ENCODE results near the gene PTPRT. TPM values are rescaled to one million over a fixed set of nuclear protein-coding genes. Genes with fewer than 3 reads are reported as not detected.

PTPRT gene
- total and polyA plus RNA-seq, 2 of the 13 experiments (the other 11 are each of a cell fraction or from before 2014, with no cell fraction given): under 0.01 to 0.09 TPM

DNA sequence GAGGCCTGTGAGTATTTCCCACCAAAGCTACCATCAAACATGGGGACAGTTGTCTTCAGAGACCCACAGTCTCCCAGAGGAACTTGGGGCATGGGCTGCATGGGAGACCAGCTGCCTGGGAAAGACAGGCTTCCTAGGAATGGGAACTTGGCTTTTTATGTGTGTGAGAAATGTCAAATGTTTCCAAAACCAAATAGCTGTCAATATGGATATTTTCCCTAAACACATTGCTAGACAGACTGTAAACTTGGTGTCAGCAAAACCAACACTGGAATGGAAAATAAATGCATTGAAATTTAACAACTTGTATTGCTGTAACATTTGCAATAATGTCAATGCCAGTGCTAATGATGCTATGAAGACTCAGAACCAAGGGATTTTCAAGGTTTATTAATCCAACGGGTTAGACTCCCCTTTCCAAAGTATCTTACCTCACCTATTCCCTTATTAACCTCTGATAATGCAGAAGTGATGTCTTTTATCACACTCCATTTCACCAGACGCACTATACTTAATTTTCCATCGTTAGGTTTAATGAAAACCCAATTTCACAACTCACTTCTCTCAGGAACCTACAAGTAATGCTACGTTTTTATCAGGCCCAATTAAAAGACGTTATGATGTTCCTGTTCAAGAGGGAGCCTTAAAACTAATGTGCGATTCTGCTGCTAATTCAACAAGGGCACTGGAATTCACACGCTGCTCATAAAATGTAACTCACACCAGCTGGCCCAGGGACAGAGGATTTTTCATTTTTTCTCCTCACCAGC, 1025.4 kb downstream of the PTPRT start:
- ATAC-seq: no peak
- H3K9ac ChIP-seq (ENCODE audit: insufficient read depth, low read depth, low read length): no peak overlapping the region
- H3K79me2 ChIP-seq (ENCODE audit: insufficient read depth, low read length): no peaks in the 10 kb centered on the region
- no peak for DNase-seq (ENCODE audit: low spot score)
- FAIRE-seq: peak; percentile 30
- ChIA-PET POLR2A (no interaction called here), CTCF (ENCODE audit: low intra/inter-chr PET ratio, low total read pairs) (no interaction called here)
- in situ Hi-C loops (cut with HindIII; ENCODE audit: extremely low pct_ligation_motif_present, low pct_unique_long_range_greater_than_20kb) (no loop called here), intact Hi-C loops (cut with micrococcal nuclease; ENCODE audit: unreplicated experiment) (no loop called here)
- H4K20me1 ChIP-seq (ENCODE audit: insufficient read depth, low read length): no peaks in the 10 kb centered on the region
- peak in 1 of 2 experiments; percentile 45; a peak in 2 of 4 replicates for TF ChIP-seq MAFK (conservative IDR thresholded peaks at IDR 0.05 in 1 of 2, IDR thresholded peaks at IDR 0.05 in 1 of 2; ENCODE audit: low read length in 2 of 2)
- TF ChIP-seq RELA (CRISPR knock-in tag; IDR thresholded peaks at IDR 0.05): no peak
- H2AFZ ChIP-seq (ENCODE audit: low read length): no peak overlapping the region
- 7% methylated on average over 7 of the region's 7 CpGs for WGBS (ENCODE audit: low lambda C conversion rate)
- H3K9me3 ChIP-seq (ENCODE audit: low read length): no peaks in the 10 kb centered on the region; the same call in 1 of the 2 replicates
- H3K36me3 ChIP-seq (replicated peaks in 1 of 2; ENCODE audit: control insufficient read depth in 1 of 2, insufficient read depth in 2 of 2, low read length in 2 of 2): no peaks in the 10 kb centered on the region
- BruUV-seq (replicated peaks): no TSS peak
- no peaks in the 10 kb centered on the region for H3K4me1 ChIP-seq (ENCODE audit: insufficient read depth, low read length)
- no peaks in the 10 kb centered on the region for H3K27me3 ChIP-seq (ENCODE audit: control insufficient read depth in 1 of 2, insufficient read depth in 2 of 2, low read length in 2 of 2)
- H3K4me3 ChIP-seq (replicated peaks in 1 of 3; ENCODE audit: insufficient read depth in 1 of 3, low read depth in 2 of 3, low read length in 3 of 3): no peak overlapping the region
- no peak overlapping the region for H3K4me2 ChIP-seq (ENCODE audit: low read depth, low read length)
- no peak overlapping the region for H3K27ac ChIP-seq (ENCODE audit: extremely low read length, insufficient read depth, low read length)

GRCh38 chr20:42161228-42161829, 1028.4 kb downstream of the PTPRT start:
- H3K9ac ChIP-seq (ENCODE audit: insufficient read depth, low read depth, low read length): no peak overlapping the region
- in situ Hi-C loops (cut with HindIII; ENCODE audit: extremely low pct_ligation_motif_present, low pct_unique_long_range_greater_than_20kb) (no loop called here), intact Hi-C loops (cut with micrococcal nuclease; ENCODE audit: unreplicated experiment) (no loop called here)
- no peaks in the 10 kb centered on the region; the same call in 1 of the 2 replicates for H3K9me3 ChIP-seq (ENCODE audit: low read length)
- ChIA-PET CTCF (ENCODE audit: low intra/inter-chr PET ratio, low total read pairs) (no interaction called here), POLR2A (no interaction called here)
- no peaks in the 10 kb centered on the region for H3K79me2 ChIP-seq (ENCODE audit: insufficient read depth, low read length)
- TF ChIP-seq ZNF878 (CRISPR knock-in tag; IDR thresholded peaks at IDR 0.05) (no peak), ZFP36L1 (CRISPR knock-in tag; IDR thresholded peaks at IDR 0.05) (no peak)
- TF ChIP-seq, protein P1, sequence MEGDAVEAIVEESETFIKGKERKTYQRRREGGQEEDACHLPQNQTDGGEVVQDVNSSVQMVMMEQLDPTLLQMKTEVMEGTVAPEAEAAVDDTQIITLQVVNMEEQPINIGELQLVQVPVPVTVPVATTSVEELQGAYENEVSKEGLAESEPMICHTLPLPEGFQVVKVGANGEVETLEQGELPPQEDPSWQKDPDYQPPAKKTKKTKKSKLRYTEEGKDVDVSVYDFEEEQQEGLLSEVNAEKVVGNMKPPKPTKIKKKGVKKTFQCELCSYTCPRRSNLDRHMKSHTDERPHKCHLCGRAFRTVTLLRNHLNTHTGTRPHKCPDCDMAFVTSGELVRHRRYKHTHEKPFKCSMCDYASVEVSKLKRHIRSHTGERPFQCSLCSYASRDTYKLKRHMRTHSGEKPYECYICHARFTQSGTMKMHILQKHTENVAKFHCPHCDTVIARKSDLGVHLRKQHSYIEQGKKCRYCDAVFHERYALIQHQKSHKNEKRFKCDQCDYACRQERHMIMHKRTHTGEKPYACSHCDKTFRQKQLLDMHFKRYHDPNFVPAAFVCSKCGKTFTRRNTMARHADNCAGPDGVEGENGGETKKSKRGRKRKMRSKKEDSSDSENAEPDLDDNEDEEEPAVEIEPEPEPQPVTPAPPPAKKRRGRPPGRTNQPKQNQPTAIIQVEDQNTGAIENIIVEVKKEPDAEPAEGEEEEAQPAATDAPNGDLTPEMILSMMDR (CRISPR knock-in tag; IDR thresholded peaks at IDR 0.05): peak; percentile 16; the same call in 1 of the 2 replicates
- no peak overlapping the region for H3K4me2 ChIP-seq (ENCODE audit: low read depth, low read length)
- DNase-seq (ENCODE audit: low spot score): no peak
- no peak for ATAC-seq
- no peak overlapping the region for H2AFZ ChIP-seq (ENCODE audit: low read length)
- no peak for FAIRE-seq
- no peaks in the 10 kb centered on the region for H3K27me3 ChIP-seq (ENCODE audit: control insufficient read depth in 1 of 2, insufficient read depth in 2 of 2, low read length in 2 of 2)
- no TSS peak for BruUV-seq (replicated peaks)
- no peaks in the 10 kb centered on the region for H3K4me1 ChIP-seq (ENCODE audit: insufficient read depth, low read length)
- WGBS (ENCODE audit: low lambda C conversion rate): 7% methylated on average over 12 of the region's 14 CpGs
- H3K4me3 ChIP-seq (replicated peaks in 1 of 3; ENCODE audit: insufficient read depth in 1 of 3, low read depth in 2 of 3, low read length in 3 of 3): no peak overlapping the region
- no peaks in the 10 kb centered on the region for H3K36me3 ChIP-seq (replicated peaks in 1 of 2; ENCODE audit: control insufficient read depth in 1 of 2, insufficient read depth in 2 of 2, low read length in 2 of 2)
- H3K27ac ChIP-seq (ENCODE audit: extremely low read length, insufficient read depth, low read length): no peak overlapping the region
- H4K20me1 ChIP-seq (ENCODE audit: insufficient read depth, low read length): no peaks in the 10 kb centered on the region
